NT2/D1 (cell line): ENCODE measurements around the gene HAND2.

Source experiments
- YY1 ChIP-seq: IDR thresholded peaks from 2 replicates; pipeline ENCODE4 v1.6.1; 2011; ENCODE audit not compliant: insufficient read length, insufficient read depth
- ZNF274 ChIP-seq: IDR thresholded peaks from 2 replicates; pipeline ENCODE4 v1.6.1; 2011; ENCODE audit warnings: mild to moderate bottlenecking, low read depth, low read length

DNA sequence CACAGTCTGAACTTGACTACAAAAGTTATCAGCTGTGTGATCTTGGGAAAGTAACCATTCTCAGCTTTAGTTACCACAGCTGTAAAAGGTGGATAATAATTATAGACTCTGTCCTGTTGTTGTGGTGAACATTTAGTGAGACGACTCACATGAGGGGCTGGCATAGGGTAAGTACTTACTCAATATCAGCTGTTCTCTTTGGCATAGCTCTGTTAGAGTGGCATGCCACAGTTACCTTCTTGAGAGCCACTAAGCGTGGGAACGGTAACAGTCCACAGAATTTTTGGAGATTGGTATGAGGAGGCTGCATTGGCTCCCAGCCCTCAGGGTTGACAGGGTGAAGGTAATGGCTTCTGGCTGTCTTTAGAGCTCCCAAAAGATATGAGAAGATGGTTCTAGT, 13.2 kb upstream of the HAND2 start:
- no peak for TF ChIP-seq YY1
- TF ChIP-seq ZNF274, result no peak
